Right lobe of liver (tissue), 4 donors: Measurements from ENCODE around the gene PHF21B.

Source experiments
- POLR2A ChIP-seq: fragments of 450-650 bp; IDR thresholded peaks from one replicate; pipeline ENCODE4 v1.6.1; 2017; ENCODE audit warnings: antibody characterized with exemption, mild to moderate bottlenecking
- TF ChIP-seq, protein P1 (sequence below), 4 donors: fragments of 200-600 bp in 3 of 4; fragments of 450-650 bp in 1 of 4; IDR thresholded peaks; one replicate each; pipeline versions ENCODE4 v1.5.1 to v1.8.0; 2016 to 2022; ENCODE audit warnings: antibody characterized with exemption in 4 of 4, mild to moderate bottlenecking in 2 of 4
- donor health status: DM: no; HTN: no; CAD: no.
- donor health status: DM: no; HTN: no; CAD: no.
- donor health status: DM: no; HTN: yes; CAD: no.

DNA sequence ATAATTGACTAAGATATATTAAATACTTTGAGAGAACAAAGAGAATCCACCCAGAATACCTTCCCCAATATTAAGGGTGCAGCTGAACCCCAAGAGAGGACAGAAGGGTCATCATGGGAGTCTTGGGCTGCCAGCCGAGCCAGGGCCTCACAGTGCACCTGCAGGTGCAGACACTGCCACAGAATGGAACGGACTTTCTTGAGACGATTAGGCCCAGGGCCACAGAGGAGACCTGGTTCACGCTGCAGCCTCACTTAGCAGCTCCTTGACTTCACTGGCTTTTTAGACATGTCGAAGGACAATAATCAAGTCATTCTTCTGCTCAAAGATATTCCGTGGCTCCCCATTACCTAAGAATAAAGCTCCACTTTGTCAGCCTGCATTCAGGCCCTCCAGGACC is 100.6 kb downstream of the PHF21B start:
- TF ChIP-seq, protein P1, sequence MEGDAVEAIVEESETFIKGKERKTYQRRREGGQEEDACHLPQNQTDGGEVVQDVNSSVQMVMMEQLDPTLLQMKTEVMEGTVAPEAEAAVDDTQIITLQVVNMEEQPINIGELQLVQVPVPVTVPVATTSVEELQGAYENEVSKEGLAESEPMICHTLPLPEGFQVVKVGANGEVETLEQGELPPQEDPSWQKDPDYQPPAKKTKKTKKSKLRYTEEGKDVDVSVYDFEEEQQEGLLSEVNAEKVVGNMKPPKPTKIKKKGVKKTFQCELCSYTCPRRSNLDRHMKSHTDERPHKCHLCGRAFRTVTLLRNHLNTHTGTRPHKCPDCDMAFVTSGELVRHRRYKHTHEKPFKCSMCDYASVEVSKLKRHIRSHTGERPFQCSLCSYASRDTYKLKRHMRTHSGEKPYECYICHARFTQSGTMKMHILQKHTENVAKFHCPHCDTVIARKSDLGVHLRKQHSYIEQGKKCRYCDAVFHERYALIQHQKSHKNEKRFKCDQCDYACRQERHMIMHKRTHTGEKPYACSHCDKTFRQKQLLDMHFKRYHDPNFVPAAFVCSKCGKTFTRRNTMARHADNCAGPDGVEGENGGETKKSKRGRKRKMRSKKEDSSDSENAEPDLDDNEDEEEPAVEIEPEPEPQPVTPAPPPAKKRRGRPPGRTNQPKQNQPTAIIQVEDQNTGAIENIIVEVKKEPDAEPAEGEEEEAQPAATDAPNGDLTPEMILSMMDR (IDR thresholded peaks at IDR 0.05), result no peak
- no peak for TF ChIP-seq POLR2A
